WTC11 (cell line): ENCODE data around the gene RAB8B. TPM values are rescaled to one million over a fixed set of nuclear protein-coding genes. Genes with fewer than 3 reads are reported as not detected.

Experiments
- ATAC-seq: fragments of 200-7000 bp; cut with Tn5 transposase; 2 replicates; pipeline ENCODE4 v1.10.0; 2021; ENCODE audit warnings: mild to moderate bottlenecking, moderate library complexity
- CTCF ChIA-PET: fragments of 300-600 bp; sonication (Branson Sonifier 250); formaldehyde crosslinking; loops from one replicate; lab custom pipeline; 2021; ENCODE audit warnings: antibody characterized with exemption; lab: Charles Lee
- POLR2A ChIA-PET: fragments of 350-600 bp; sonication (Branson Sonifier 250); formaldehyde crosslinking; loops from one replicate; lab custom pipeline; 2021; ENCODE audit warnings: antibody characterized with exemption; lab: Charles Lee
- DNase-seq: peaks from one replicate; pipeline ENCODE4 v3.0.0; 2021; ENCODE audit warnings: low spot score
- H3K27ac Mint-ChIP-seq: 2 replicates; pipeline ENCODE4 v1.8.0; 2021; ENCODE audit warnings: mixed read lengths
- H3K27me3 Mint-ChIP-seq: 2 replicates; pipeline ENCODE4 v1.8.0; 2021; ENCODE audit warnings: low read depth, mild to moderate bottlenecking, moderate library complexity, mixed read lengths
- H3K36me3 Mint-ChIP-seq: 2 replicates; pipeline ENCODE4 v1.8.0; 2021; ENCODE audit warnings: mixed read lengths
- H3K4me1 Mint-ChIP-seq: 2 replicates; pipeline ENCODE4 v1.8.0; 2022; ENCODE audit warnings: mixed read lengths
- H3K4me3 Mint-ChIP-seq: 2 replicates; pipeline ENCODE4 v1.8.0; 2021; ENCODE audit warnings: mild to moderate bottlenecking, moderate library complexity, mixed read lengths
- H3K9me3 Mint-ChIP-seq: 2 replicates; pipeline ENCODE4 v1.8.0; 2021; ENCODE audit warnings: mixed read lengths
- FOXJ3 ChIP-seq: sonication (generic); formaldehyde crosslinking; IDR thresholded peaks from 2 replicates; pipeline ENCODE4 v1.9.0; 2021; ENCODE audit warnings: missing genetic modification reagents, mild to moderate bottlenecking, borderline replicate concordance
- MYBL2 ChIP-seq: sonication (generic); formaldehyde crosslinking; IDR thresholded peaks from 2 replicates; pipeline ENCODE4 v1.8.1; 2023; ENCODE audit warnings: mild to moderate bottlenecking, moderate library complexity, missing genetic modification reagents
- TEAD4 ChIP-seq: sonication (generic); formaldehyde crosslinking; IDR thresholded peaks from 2 replicates; pipeline ENCODE4 v1.8.0; 2022; ENCODE audit warnings: mild to moderate bottlenecking, missing genetic modification reagents
- TP53 ChIP-seq: sonication (generic); formaldehyde crosslinking; IDR thresholded peaks from 2 replicates; pipeline ENCODE4 v1.8.1; 2023; ENCODE audit warnings: mild to moderate bottlenecking, missing genetic modification reagents
- ZBTB21 ChIP-seq: sonication (generic); formaldehyde crosslinking; IDR thresholded peaks from 2 replicates; pipeline ENCODE4 v1.8.1; 2023; ENCODE audit warnings: mild to moderate bottlenecking, missing genetic modification reagents, borderline replicate concordance
- ZNF219 ChIP-seq: sonication (generic); formaldehyde crosslinking; IDR thresholded peaks from 2 replicates; pipeline ENCODE4 v1.8.0; 2023; ENCODE audit warnings: missing genetic modification reagents, mild to moderate bottlenecking, borderline replicate concordance
- ZNF263 ChIP-seq: sonication (generic); formaldehyde crosslinking; IDR thresholded peaks from 2 replicates; pipeline ENCODE4 v1.8.1; 2022; ENCODE audit warnings: low read depth, mild to moderate bottlenecking, moderate library complexity, missing genetic modification reagents
- ZNF396 ChIP-seq: fragments of 250-450 bp; sonication (Bioruptor Pico); IDR thresholded peaks from 2 replicates; pipeline ENCODE4 v1.8.0; 2021; ENCODE audit warnings: mild to moderate bottlenecking, moderate library complexity, borderline replicate concordance
- total RNA-seq: library from RNA; stranded (reverse); gene quantifications from 3 replicates; pipeline ENCODE4 v1.2.3, GENCODE V29; 2021
- TF ChIP-seq, protein P1 (sequence below): fragments of 250-450 bp; sonication (Bioruptor Pico); IDR thresholded peaks from 2 replicates; pipeline ENCODE4 v1.9.0; 2021; ENCODE audit warnings: mild to moderate bottlenecking
- TF ChIP-seq, protein P2 (sequence below): fragments of 250-450 bp; sonication (Bioruptor Pico); IDR thresholded peaks from 2 replicates; pipeline ENCODE4 v1.9.0; 2021; ENCODE audit warnings: moderate library complexity, mild to moderate bottlenecking, inconsistent platforms, borderline replicate concordance
- TF ChIP-seq, protein P3 (sequence below): fragments of 250-450 bp; sonication (Bioruptor Pico); IDR thresholded peaks from 2 replicates; pipeline ENCODE4 v1.9.0; 2021; ENCODE audit warnings: mild to moderate bottlenecking, borderline replicate concordance
- TF ChIP-seq, protein P4 (sequence below): sonication (generic); formaldehyde crosslinking; conservative IDR thresholded peaks from 2 replicates; pipeline ENCODE4 v1.8.1; 2022; ENCODE audit warnings: mild to moderate bottlenecking, missing genetic modification reagents
- TF ChIP-seq, protein P5 (sequence below): sonication (generic); formaldehyde crosslinking; IDR thresholded peaks from 2 replicates; pipeline ENCODE4 v1.8.0; 2022; ENCODE audit warnings: missing genetic modification reagents
- TF ChIP-seq, protein P6 (sequence below): fragments of 250-450 bp; sonication (Bioruptor Pico); IDR thresholded peaks from 2 replicates; pipeline ENCODE4 v2.1.2; 2022; ENCODE audit warnings: mild to moderate bottlenecking, moderate library complexity
- TF ChIP-seq, protein P7 (sequence below): sonication (generic); formaldehyde crosslinking; IDR thresholded peaks from 2 replicates; pipeline ENCODE4 v1.8.0; 2022; ENCODE audit warnings: mild to moderate bottlenecking, missing genetic modification reagents
- TF ChIP-seq, protein P8 (sequence below): sonication (generic); formaldehyde crosslinking; IDR thresholded peaks from 2 replicates; pipeline ENCODE4 v1.8.0; 2023; ENCODE audit warnings: missing genetic modification reagents, mild to moderate bottlenecking, borderline replicate concordance
- TF ChIP-seq, protein P9 (sequence below): fragments of 250-450 bp; sonication (Bioruptor Pico); conservative IDR thresholded peaks from 2 replicates; pipeline ENCODE4 v1.9.0; 2021; ENCODE audit warnings: mild to moderate bottlenecking

The RAB8B gene
- total RNA-seq, 1 experiment from 2014 or later, result 32.5 TPM

DNA sequence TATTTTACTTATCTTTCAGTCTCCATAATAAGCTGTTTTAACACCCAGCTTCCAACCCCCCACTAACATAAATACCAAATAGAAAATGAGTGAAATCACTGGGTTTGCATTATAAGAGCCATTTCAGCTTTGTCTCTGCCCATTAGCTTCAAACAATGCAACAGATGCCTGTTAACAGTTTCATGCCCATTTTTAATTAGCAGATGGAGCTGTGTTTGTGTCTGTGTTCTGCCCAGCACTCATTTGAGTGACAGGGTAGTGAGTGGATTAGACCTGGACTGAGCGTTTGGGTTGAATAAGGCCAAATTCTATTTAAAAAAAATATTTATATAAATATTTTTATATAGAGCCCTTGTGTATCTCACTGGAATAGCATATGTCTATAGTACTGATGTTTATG is 7.4 kb downstream of the RAB8B start:
- no peak for ATAC-seq
- DNase-seq, result no peak
- no peaks in the 10 kb centered on the region for H3K27me3 Mint-ChIP-seq
- ChIA-PET POLR2A (no interaction called here), CTCF (interaction anchor here (0.9 to 1.3 kb wide), 3 partner anchors 31 to 454 kb away, joined by 4 to 5 read pairs (median 4); no protein-coding TSS in a partner anchor)
- peaks cover 64% of the 10 kb centered on the region for H3K4me1 Mint-ChIP-seq
- H3K36me3 Mint-ChIP-seq, result no peaks in the 10 kb centered on the region; the same call in 1 of the 2 replicates
- TF ChIP-seq, protein P1, sequence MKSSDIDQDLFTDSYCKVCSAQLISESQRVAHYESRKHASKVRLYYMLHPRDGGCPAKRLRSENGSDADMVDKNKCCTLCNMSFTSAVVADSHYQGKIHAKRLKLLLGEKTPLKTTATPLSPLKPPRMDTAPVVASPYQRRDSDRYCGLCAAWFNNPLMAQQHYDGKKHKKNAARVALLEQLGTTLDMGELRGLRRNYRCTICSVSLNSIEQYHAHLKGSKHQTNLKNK (CRISPR knock-in tag), result no peak
- TF ChIP-seq ZBTB21 (no peak), TEAD4 (no peak), ZNF263 (CRISPR knock-in tag) (no peak), ZNF219 (CRISPR knock-in tag) (no peak), MYBL2 (CRISPR knock-in tag) (no peak), TP53 (CRISPR knock-in tag) (no peak), FOXJ3 (CRISPR knock-in tag) (no peak), ZNF396 (CRISPR knock-in tag) (no peak)
- TF ChIP-seq, protein P2, sequence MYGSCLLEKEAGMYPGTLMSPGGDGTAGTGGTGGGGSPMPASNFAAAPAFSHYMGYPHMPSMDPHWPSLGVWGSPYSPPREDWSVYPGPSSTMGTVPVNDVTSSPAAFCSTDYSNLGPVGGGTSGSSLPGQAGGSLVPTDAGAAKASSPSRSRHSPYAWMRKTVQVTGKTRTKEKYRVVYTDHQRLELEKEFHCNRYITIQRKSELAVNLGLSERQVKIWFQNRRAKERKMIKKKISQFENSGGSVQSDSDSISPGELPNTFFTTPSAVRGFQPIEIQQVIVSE (CRISPR knock-in tag), result no peak
- TF ChIP-seq, protein P3, sequence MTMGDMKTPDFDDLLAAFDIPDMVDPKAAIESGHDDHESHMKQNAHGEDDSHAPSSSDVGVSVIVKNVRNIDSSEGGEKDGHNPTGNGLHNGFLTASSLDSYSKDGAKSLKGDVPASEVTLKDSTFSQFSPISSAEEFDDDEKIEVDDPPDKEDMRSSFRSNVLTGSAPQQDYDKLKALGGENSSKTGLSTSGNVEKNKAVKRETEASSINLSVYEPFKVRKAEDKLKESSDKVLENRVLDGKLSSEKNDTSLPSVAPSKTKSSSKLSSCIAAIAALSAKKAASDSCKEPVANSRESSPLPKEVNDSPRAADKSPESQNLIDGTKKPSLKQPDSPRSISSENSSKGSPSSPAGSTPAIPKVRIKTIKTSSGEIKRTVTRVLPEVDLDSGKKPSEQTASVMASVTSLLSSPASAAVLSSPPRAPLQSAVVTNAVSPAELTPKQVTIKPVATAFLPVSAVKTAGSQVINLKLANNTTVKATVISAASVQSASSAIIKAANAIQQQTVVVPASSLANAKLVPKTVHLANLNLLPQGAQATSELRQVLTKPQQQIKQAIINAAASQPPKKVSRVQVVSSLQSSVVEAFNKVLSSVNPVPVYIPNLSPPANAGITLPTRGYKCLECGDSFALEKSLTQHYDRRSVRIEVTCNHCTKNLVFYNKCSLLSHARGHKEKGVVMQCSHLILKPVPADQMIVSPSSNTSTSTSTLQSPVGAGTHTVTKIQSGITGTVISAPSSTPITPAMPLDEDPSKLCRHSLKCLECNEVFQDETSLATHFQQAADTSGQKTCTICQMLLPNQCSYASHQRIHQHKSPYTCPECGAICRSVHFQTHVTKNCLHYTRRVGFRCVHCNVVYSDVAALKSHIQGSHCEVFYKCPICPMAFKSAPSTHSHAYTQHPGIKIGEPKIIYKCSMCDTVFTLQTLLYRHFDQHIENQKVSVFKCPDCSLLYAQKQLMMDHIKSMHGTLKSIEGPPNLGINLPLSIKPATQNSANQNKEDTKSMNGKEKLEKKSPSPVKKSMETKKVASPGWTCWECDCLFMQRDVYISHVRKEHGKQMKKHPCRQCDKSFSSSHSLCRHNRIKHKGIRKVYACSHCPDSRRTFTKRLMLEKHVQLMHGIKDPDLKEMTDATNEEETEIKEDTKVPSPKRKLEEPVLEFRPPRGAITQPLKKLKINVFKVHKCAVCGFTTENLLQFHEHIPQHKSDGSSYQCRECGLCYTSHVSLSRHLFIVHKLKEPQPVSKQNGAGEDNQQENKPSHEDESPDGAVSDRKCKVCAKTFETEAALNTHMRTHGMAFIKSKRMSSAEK (CRISPR knock-in tag), result no peak
- TF ChIP-seq, protein P4, sequence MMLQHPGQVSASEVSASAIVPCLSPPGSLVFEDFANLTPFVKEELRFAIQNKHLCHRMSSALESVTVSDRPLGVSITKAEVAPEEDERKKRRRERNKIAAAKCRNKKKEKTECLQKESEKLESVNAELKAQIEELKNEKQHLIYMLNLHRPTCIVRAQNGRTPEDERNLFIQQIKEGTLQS (CRISPR knock-in tag), result no peak
- TF ChIP-seq, protein P5, sequence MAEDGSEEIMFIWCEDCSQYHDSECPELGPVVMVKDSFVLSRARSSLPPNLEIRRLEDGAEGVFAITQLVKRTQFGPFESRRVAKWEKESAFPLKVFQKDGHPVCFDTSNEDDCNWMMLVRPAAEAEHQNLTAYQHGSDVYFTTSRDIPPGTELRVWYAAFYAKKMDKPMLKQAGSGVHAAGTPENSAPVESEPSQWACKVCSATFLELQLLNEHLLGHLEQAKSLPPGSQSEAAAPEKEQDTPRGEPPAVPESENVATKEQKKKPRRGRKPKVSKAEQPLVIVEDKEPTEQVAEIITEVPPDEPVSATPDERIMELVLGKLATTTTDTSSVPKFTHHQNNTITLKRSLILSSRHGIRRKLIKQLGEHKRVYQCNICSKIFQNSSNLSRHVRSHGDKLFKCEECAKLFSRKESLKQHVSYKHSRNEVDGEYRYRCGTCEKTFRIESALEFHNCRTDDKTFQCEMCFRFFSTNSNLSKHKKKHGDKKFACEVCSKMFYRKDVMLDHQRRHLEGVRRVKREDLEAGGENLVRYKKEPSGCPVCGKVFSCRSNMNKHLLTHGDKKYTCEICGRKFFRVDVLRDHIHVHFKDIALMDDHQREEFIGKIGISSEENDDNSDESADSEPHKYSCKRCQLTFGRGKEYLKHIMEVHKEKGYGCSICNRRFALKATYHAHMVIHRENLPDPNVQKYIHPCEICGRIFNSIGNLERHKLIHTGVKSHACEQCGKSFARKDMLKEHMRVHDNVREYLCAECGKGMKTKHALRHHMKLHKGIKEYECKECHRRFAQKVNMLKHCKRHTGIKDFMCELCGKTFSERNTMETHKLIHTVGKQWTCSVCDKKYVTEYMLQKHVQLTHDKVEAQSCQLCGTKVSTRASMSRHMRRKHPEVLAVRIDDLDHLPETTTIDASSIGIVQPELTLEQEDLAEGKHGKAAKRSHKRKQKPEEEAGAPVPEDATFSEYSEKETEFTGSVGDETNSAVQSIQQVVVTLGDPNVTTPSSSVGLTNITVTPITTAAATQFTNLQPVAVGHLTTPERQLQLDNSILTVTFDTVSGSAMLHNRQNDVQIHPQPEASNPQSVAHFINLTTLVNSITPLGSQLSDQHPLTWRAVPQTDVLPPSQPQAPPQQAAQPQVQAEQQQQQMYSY (CRISPR knock-in tag), result no peak
- TF ChIP-seq, protein P6, sequence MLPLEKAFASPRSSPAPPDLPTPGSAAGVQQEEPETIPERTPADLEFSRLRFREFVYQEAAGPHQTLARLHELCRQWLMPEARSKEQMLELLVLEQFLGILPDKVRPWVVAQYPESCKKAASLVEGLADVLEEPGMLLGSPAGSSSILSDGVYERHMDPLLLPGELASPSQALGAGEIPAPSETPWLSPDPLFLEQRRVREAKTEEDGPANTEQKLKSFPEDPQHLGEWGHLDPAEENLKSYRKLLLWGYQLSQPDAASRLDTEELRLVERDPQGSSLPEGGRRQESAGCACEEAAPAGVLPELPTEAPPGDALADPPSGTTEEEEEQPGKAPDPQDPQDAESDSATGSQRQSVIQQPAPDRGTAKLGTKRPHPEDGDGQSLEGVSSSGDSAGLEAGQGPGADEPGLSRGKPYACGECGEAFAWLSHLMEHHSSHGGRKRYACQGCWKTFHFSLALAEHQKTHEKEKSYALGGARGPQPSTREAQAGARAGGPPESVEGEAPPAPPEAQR (CRISPR knock-in tag), result no peak
- TF ChIP-seq, protein P7, sequence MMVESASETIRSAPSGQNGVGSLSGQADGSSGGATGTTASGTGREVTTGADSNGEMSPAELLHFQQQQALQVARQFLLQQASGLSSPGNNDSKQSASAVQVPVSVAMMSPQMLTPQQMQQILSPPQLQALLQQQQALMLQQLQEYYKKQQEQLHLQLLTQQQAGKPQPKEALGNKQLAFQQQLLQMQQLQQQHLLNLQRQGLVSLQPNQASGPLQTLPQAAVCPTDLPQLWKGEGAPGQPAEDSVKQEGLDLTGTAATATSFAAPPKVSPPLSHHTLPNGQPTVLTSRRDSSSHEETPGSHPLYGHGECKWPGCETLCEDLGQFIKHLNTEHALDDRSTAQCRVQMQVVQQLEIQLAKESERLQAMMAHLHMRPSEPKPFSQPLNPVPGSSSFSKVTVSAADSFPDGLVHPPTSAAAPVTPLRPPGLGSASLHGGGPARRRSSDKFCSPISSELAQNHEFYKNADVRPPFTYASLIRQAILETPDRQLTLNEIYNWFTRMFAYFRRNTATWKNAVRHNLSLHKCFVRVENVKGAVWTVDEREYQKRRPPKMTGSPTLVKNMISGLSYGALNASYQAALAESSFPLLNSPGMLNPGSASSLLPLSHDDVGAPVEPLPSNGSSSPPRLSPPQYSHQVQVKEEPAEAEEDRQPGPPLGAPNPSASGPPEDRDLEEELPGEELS (CRISPR knock-in tag), result no peak
- TF ChIP-seq, protein P8, sequence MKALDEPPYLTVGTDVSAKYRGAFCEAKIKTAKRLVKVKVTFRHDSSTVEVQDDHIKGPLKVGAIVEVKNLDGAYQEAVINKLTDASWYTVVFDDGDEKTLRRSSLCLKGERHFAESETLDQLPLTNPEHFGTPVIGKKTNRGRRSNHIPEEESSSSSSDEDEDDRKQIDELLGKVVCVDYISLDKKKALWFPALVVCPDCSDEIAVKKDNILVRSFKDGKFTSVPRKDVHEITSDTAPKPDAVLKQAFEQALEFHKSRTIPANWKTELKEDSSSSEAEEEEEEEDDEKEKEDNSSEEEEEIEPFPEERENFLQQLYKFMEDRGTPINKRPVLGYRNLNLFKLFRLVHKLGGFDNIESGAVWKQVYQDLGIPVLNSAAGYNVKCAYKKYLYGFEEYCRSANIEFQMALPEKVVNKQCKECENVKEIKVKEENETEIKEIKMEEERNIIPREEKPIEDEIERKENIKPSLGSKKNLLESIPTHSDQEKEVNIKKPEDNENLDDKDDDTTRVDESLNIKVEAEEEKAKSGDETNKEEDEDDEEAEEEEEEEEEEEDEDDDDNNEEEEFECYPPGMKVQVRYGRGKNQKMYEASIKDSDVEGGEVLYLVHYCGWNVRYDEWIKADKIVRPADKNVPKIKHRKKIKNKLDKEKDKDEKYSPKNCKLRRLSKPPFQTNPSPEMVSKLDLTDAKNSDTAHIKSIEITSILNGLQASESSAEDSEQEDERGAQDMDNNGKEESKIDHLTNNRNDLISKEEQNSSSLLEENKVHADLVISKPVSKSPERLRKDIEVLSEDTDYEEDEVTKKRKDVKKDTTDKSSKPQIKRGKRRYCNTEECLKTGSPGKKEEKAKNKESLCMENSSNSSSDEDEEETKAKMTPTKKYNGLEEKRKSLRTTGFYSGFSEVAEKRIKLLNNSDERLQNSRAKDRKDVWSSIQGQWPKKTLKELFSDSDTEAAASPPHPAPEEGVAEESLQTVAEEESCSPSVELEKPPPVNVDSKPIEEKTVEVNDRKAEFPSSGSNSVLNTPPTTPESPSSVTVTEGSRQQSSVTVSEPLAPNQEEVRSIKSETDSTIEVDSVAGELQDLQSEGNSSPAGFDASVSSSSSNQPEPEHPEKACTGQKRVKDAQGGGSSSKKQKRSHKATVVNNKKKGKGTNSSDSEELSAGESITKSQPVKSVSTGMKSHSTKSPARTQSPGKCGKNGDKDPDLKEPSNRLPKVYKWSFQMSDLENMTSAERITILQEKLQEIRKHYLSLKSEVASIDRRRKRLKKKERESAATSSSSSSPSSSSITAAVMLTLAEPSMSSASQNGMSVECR (CRISPR knock-in tag), result no peak
- TF ChIP-seq, protein P9, sequence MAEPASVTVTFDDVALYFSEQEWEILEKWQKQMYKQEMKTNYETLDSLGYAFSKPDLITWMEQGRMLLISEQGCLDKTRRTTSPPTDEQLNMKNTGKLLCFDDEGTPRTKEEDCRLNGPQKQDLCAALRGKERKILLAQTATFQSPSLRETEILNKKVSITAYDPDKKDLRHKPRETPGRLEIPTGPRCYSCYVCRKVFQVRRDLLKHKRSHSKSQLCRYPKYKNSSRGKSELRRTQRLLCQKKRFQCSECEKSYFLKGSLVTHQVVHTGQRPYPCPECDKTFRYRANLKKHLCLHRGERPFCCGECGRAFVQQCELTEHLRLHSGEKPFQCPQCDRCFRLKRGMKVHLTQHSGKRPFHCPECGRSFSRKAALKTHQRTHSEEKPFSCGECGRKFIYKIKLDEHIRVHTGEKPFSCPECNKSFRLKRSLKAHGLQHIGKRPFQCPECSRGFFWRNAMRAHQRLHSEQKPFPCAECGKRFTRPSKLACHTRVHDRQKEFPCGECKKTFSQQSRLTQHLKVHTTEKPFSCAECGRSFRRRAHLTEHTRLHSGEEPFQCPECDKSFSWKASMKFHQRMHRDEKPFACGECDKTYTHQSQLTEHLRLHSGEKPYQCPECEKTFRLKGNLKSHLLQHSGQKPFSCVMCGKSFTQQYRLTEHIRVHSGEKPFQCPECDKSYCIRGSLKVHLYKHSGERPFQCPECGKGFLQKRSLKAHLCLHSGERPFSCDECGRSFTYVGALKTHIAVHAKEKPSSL (CRISPR knock-in tag), result no peak
- H3K9me3 Mint-ChIP-seq, result no peaks in the 10 kb centered on the region
- H3K27ac Mint-ChIP-seq, result no peak overlapping the region; the same call in 1 of the 2 replicates
- no peak overlapping the region for H3K4me3 Mint-ChIP-seq
